Measurements from ENCODE around the gene PPP1R17.

GRCh38 chr7:31665546-31665945 is 21.5 kb upstream of the PPP1R17 start:
- no peak for TF ChIP-seq EZH2 (IDR thresholded peaks at IDR 0.05)
- TF ChIP-seq RAD21 (IDR thresholded peaks at IDR 0.05; ENCODE audit: low read depth) = no peak
- TF ChIP-seq POLR2A (IDR thresholded peaks at IDR 0.05; ENCODE audit: borderline replicate concordance, extremely low read depth, insufficient read depth, insufficient read length) = no peak
- TF ChIP-seq, protein P1, sequence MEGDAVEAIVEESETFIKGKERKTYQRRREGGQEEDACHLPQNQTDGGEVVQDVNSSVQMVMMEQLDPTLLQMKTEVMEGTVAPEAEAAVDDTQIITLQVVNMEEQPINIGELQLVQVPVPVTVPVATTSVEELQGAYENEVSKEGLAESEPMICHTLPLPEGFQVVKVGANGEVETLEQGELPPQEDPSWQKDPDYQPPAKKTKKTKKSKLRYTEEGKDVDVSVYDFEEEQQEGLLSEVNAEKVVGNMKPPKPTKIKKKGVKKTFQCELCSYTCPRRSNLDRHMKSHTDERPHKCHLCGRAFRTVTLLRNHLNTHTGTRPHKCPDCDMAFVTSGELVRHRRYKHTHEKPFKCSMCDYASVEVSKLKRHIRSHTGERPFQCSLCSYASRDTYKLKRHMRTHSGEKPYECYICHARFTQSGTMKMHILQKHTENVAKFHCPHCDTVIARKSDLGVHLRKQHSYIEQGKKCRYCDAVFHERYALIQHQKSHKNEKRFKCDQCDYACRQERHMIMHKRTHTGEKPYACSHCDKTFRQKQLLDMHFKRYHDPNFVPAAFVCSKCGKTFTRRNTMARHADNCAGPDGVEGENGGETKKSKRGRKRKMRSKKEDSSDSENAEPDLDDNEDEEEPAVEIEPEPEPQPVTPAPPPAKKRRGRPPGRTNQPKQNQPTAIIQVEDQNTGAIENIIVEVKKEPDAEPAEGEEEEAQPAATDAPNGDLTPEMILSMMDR (IDR thresholded peaks at IDR 0.05 in 2 of 3, conservative IDR thresholded peaks at IDR 0.05 in 1 of 3; ENCODE audit: borderline replicate concordance in 1 of 3, insufficient read depth in 1 of 3, low read depth in 2 of 3, low read length in 2 of 3) = no peak
- TF ChIP-seq POLR2AphosphoS5 (IDR thresholded peaks at IDR 0.05; ENCODE audit: low read depth, low read length) = no peak
- TF ChIP-seq, protein P2, sequence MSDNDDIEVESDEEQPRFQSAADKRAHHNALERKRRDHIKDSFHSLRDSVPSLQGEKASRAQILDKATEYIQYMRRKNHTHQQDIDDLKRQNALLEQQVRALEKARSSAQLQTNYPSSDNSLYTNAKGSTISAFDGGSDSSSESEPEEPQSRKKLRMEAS (IDR thresholded peaks at IDR 0.05) = no peak

Measured in HCT116 (cell line).